PFSK-1 (cell line): ENCODE measurements around the gene EXOC7.

Experiments
- POLR2AphosphoS5 ChIP-seq: IDR thresholded peaks from 2 replicates; pipeline ENCODE4 v1.6.1; 2012; ENCODE audit warnings: low read depth, mild to moderate bottlenecking, control low read depth, low read length, moderate library complexity
- TAF1 ChIP-seq: IDR thresholded peaks from 2 replicates; pipeline ENCODE4 v1.6.1; 2012; ENCODE audit warnings: low read length, control low read depth, borderline replicate concordance; ENCODE audit not compliant: insufficient read depth

GRCh38 chr17:76148015-76148326 is 44.4 kb upstream of the EXOC7 start:
- TF ChIP-seq TAF1 (no peak), POLR2AphosphoS5 (no peak)
